Prostate gland (tissue), 2 donors: ENCODE results near the gene SLC28A3.

Source experiments
- POLR2AphosphoS5 ChIP-seq: sonication (generic); formaldehyde crosslinking; IDR thresholded peaks from one replicate; pipeline ENCODE4 v1.6.1; 2017; ENCODE audit warnings: antibody characterized with exemption
- TF ChIP-seq, protein P1 (sequence below), 4 experiments: fragments of 200-600 bp in 2 of 4; fragments of 450-650 bp in 2 of 4; sonication (generic) in 2 of 4; IDR thresholded peaks; 1 replicate in 3 of 4; 2 replicates in 1 of 4; pipeline ENCODE4 v1.5.1; 2016 to 2019; ENCODE audit warnings: antibody characterized with exemption in 4 of 4, mild to moderate bottlenecking in 2 of 4, moderate library complexity in 2 of 4

DNA sequence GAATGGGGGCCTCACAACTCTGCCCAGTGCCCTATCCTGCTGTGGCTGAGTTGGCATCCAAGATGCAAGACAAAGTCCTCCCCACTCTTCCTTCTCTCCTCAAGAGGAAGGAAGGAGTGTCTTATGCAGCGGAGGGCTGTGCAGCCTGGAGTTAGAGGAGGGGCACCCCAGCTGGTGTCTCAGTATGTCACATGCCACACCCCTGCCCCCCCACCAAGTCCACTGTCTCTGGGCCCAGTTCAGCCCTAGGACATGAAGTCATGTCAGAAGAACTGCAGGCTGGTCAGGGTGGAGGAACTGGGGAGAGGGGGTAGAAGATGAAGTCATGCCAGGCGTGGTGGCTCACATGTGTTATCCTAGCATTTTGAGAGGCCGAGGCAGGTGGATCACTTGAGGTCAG, 28.0 kb upstream of the SLC28A3 start:
- no peak for TF ChIP-seq POLR2AphosphoS5
- TF ChIP-seq, protein P1, sequence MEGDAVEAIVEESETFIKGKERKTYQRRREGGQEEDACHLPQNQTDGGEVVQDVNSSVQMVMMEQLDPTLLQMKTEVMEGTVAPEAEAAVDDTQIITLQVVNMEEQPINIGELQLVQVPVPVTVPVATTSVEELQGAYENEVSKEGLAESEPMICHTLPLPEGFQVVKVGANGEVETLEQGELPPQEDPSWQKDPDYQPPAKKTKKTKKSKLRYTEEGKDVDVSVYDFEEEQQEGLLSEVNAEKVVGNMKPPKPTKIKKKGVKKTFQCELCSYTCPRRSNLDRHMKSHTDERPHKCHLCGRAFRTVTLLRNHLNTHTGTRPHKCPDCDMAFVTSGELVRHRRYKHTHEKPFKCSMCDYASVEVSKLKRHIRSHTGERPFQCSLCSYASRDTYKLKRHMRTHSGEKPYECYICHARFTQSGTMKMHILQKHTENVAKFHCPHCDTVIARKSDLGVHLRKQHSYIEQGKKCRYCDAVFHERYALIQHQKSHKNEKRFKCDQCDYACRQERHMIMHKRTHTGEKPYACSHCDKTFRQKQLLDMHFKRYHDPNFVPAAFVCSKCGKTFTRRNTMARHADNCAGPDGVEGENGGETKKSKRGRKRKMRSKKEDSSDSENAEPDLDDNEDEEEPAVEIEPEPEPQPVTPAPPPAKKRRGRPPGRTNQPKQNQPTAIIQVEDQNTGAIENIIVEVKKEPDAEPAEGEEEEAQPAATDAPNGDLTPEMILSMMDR (IDR thresholded peaks at IDR 0.05) = no peak
